Endothelial cell of coronary artery (primary cell): ENCODE data around the gene SNCB. TPM values are rescaled to one million over a fixed set of nuclear protein-coding genes. Genes with fewer than 3 reads are reported as not detected.

Experiments used
- total RNA-seq: library from RNA; depleted of rRNA; stranded (reverse); fragments of >200 nt; gene quantifications from 2 replicates; pipeline ENCODE4 v1.2.3, GENCODE V29; 2014

The SNCB gene
- total RNA-seq = 0.09 TPM in 1 of 2 replicates, not detected in the other

DNA sequence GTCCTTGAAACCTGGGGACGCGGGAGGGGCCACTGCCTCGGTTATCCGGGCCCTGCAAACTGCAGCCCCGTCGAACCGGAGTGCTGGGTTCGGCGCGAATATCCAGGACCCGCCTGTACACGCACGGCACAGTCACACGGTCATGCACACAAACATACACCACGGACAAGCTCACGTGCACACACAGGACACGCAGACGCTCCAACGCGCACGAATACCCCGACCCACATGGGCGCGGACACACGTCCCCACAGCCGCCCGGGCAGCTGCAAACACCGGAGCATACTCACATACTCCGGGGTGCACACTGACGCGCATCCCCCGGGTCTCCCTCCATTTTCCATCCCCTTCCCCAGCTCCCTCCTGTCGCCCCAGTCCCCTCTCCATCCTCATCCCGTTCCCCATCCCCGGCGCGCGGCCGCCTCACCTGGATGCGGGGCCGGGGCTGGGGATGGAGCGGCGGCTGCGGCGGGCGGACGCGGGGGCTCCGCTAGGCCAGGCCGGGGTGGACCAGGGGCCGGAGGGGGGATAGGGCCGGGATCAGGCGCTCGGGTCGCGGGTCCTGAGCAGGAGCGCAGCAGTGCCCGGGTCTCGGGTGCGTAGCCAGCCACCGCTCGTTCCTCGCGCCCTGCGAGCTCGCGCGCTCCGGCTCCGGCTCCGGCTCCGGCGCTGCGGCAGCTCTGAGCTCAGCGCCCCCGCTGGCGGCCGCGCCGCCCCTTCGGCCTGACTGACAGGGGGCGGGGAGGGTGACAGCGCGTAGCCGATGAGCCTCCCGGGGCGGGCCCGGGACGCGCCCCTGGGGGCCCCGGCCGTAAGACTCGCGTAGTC lies at the start of gene SNCB, which contains the start of gene EIF4E1B:
SNCB (minus strand) TSS at position 682 of the 828 bp plus-strand sequence. CDS start 880 bp downstream, outside the sequence.
EIF4E1B (plus strand) TSS at position 823 of the 828 bp plus-strand sequence. CDS start 12,113 bp downstream, outside the sequence.

DNA sequence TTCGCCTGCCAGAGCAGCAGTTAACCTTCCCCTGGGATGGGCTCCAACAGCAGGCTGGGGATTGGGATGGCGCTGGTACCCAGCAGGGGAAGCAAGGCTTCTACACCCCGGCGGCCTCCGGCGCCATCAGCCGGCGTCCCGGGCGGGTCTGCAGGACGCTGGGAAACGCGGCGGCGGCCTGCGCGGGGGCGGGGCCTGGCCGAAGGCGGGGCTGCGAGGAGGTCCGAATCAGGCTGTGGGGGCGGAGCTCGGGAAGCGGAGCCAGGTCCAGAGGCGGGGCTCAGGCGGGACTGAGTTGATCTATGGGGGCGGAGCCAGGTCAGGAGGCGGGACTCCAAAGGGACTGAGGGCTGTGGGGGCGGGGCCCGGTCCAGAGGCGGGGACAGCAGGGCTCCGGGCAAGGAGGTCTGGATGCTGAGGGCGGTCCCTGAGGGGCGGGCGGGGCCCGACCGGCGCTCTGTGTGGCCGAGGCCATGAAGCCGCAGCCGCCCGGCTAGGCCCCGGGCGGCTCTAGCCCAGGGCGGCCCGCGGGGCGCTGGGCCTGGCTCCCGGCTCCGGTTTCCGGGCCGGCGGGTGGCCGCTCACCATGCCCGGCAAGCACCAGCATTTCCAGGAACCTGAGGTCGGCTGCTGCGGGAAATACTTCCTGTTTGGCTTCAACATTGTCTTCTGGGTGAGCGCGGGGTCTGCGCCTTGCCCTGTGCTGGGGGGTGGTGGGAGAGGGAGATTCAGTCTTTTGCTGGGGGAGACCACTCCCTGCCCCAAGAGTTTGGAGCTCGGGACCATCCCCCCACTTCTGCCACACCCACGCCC lies 16.9 kb upstream of the SNCB start, which contains the start of gene TSPAN17:
TSPAN17 (plus strand) TSS at position 455 of the 813 bp plus-strand sequence; CDS start at position 587, 132 bp downstream.

DNA sequence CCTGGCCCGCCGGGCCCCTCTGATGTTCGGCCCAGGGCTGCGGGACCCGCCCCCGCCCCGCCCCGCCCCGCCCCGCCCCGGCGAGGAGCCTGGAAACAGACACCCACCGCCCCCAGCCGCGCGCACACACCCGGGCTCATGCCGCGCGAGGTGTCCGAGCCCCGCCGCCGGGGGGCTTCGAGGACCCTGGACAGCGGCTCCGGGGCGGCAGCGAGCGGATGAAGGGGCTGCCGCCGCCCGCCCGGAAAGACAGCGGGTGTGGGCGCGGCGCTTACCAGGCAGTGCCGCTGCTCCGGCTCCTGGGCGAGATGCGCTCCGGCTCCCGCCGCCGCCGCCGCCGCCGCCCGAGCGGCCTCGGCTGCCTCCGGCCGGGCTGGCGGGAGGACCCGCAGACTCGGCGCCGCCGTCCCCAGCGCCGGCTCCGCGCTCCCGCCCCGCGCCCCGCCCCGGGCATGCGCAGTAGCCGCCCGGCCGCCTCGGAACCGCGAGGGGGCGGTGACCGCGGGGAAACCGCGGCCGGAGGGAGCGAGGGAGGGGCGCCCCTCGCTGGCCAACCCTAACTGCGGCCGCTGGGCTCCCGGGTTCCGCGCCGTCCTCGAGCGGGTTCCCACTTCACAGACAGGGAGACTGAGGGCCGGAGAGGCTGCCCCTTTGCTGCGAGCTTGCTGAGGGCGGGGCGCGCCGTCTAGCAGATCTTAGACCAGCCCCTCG lies 20.5 kb downstream of the SNCB start, which contains the start of gene GPRIN1:
GPRIN1 (minus strand) TSS at position 433 of the 711 bp plus-strand sequence. CDS start 10,322 bp downstream, outside the sequence.

Other genes with a start within 250 kb of the SNCB start
- 27.9 and 42.7 TPM in 2 replicates for gene NOP16, start 241.9 kb downstream of the SNCB start, total RNA-seq
- 24.7 and 28.1 TPM in 2 replicates for gene HIGD2A, start 241.8 kb downstream of the SNCB start, total RNA-seq
- gene CLTB, start 214.0 kb downstream of the SNCB start, total RNA-seq = 123 and 142 TPM in 2 replicates
- gene FAF2, start 182.1 kb downstream of the SNCB start, total RNA-seq = 34.9 and 36.1 TPM in 2 replicates
- 3.5 and 4.0 TPM in 2 replicates for gene RNF44, start 93.1 kb downstream of the SNCB start, total RNA-seq
- not detected in 2 replicates for gene CDHR2, start 81.2 kb downstream of the SNCB start, total RNA-seq
- gene GPRIN1, start 20.4 kb downstream of the SNCB start, total RNA-seq = 3.1 and 5.7 TPM in 2 replicates
- gene EIF4E1B, start 141 bp upstream of the SNCB start, total RNA-seq = not detected in 2 replicates
- 40.5 and 41.3 TPM in 2 replicates for gene TSPAN17, start 16.9 kb upstream of the SNCB start, total RNA-seq
- 0.36 and 0.66 TPM in 2 replicates for gene UNC5A, start 180.0 kb upstream of the SNCB start, total RNA-seq